ENCODE results near the gene UFSP1.

- TF ChIP-seq CTCF (IDR thresholded peaks at IDR 0.05) (no peak), POLR2A (IDR thresholded peaks at IDR 0.05) (no peak)
These were observed 24.8 kb upstream of the UFSP1 start for GRCh38 chr7:100914208-100914878.
